Ramos (cell line): ENCODE results near the gene ZNF578.
"Not testable (repeated sequence)": the region's sequence is repeated elsewhere in the genome, so short reads cannot be mapped to it uniquely, and the experiment has no call there.

Experiments
- in situ Hi-C: fragments of 300-500 bp; cut with MboI; formaldehyde crosslinking; loops from one replicate; pipeline ENCODE4 v1.14.3; 2022; ENCODE audit warnings: low sequenced_read_pairs; ENCODE audit not compliant: unreplicated experiment

The ZNF578 gene

GRCh38 chr19:52453324-52454094 lies at the start of gene ZNF578:
Gene ZNF578, plus strand, starts transcription at chr19:52453553. Its CDS starts 48,293 bp downstream, at chr19:52501846.
- in situ Hi-C loops, result no loop called here

- in situ Hi-C loops, result no loop called here
Observed at GRCh38 chr19:52410276-52410675, 43.1 kb upstream of the ZNF578 start.

- in situ Hi-C loops, result no loop called here
Observed at GRCh38 chr19:52415711-52416110, 37.6 kb upstream of the ZNF578 start.

- in situ Hi-C loops, result no loop called here
Observed at GRCh38 chr19:52428937-52429336, 24.4 kb upstream of the ZNF578 start, which contains the start of gene ZNF534. Gene ZNF534, plus strand, starts transcription at chr19:52429148. Its CDS starts 2,327 bp downstream, at chr19:52431475.

GRCh38 chr19:52442179-52442578 lies 11.2 kb upstream of the ZNF578 start:
- in situ Hi-C loops, result no loop called here

- in situ Hi-C loops, result no loop called here
Observed at GRCh38 chr19:52444506-52444905, 8.8 kb upstream of the ZNF578 start.

GRCh38 chr19:52451241-52451640 lies 2.1 kb upstream of the ZNF578 start:
- in situ Hi-C loops, result no loop called here

GRCh38 chr19:52464798-52465470 lies 11.6 kb downstream of the ZNF578 start:
- in situ Hi-C loops, result no loop called here

- in situ Hi-C loops, result no loop called here
Observed at GRCh38 chr19:52473655-52474350, 20.4 kb downstream of the ZNF578 start.

- in situ Hi-C loops, result no loop called here
Observed at GRCh38 chr19:52474351-52475127, 21.2 kb downstream of the ZNF578 start.

- in situ Hi-C loops, result not testable (repeated sequence)
Observed at GRCh38 chr19:52484111-52484743, 30.9 kb downstream of the ZNF578 start.

- in situ Hi-C loops, result not testable (repeated sequence)
Observed at GRCh38 chr19:52485064-52485463, 31.7 kb downstream of the ZNF578 start.

GRCh38 chr19:52485561-52486240 lies 32.3 kb downstream of the ZNF578 start:
- in situ Hi-C loops, result not testable (repeated sequence)

GRCh38 chr19:52492201-52492993 lies 39.0 kb downstream of the ZNF578 start:
- in situ Hi-C loops, result no loop called here

GRCh38 chr19:52492994-52493470 lies 39.7 kb downstream of the ZNF578 start:
- in situ Hi-C loops, result no loop called here

- in situ Hi-C loops, result no loop called here
Observed at GRCh38 chr19:52494518-52494917, 41.2 kb downstream of the ZNF578 start.

GRCh38 chr19:52498571-52498970 lies 45.2 kb downstream of the ZNF578 start:
- in situ Hi-C loops, result no loop called here

GRCh38 chr19:52500474-52500873 lies 47.1 kb downstream of the ZNF578 start:
- in situ Hi-C loops, result not testable (repeated sequence)
